GM12878 (cell line): ENCODE results near the gene GCC2. TPM values are rescaled to one million over a fixed set of nuclear protein-coding genes. Genes with fewer than 3 reads are reported as not detected.

ENCODE experiments used
- ATAC-seq: fragments of 200-7000 bp; cut with Tn5 transposase; 3 replicates; pipeline ENCODE4 v1.9.1; 2020; ENCODE audit warnings: mild to moderate bottlenecking, moderate library complexity
- BruUV-seq: library from RNA; stranded (reverse); fragments of 400-500 nt; replicated peaks from 2 replicates; lab custom pipeline; 2021; lab: Mats Ljungman, UMichigan
- CTCF ChIA-PET: fragments of 300-600 bp; sonication (Branson Sonifier 250); formaldehyde crosslinking; extraction: SDS; loops from one replicate; lab custom pipeline; 2021; ENCODE audit warnings: inconsistent platforms; lab: Yijun Ruan, JAX
- POLR2A ChIA-PET: fragments of 350-600 bp; formaldehyde crosslinking; extraction: SDS; loops from one replicate; lab custom pipeline; 2021; ENCODE audit warnings: inconsistent platforms; lab: Charles Lee
- RAD21 ChIA-PET: fragments of 300-600 bp; sonication (Branson Sonifier 250); formaldehyde crosslinking; loops from one replicate; lab custom pipeline; 2023; ENCODE audit warnings: antibody characterized with exemption; ENCODE audit not compliant: unreplicated experiment; lab: Charles Lee
- SMC1A ChIA-PET: fragments of 300-600 bp; sonication (Branson Sonifier 250); formaldehyde crosslinking; loops from one replicate; lab custom pipeline; 2023; ENCODE audit not compliant: unreplicated experiment, uncharacterized antibody; lab: Charles Lee
- DNase-seq: peaks from one replicate; pipeline ENCODE4 v3.0.0-alpha.2; 2011; ENCODE audit warnings: low read depth, low spot score
- FAIRE-seq: peaks from 3 replicates; lab custom pipeline; 2011; peaks lifted over from hg19 to GRCh38; lab: Jason Lieb, UNC
- H2AFZ ChIP-seq: 2 replicates; pipeline ENCODE4 v1.6.0; 2011; ENCODE audit warnings: low read depth, low read length, control low read depth; ENCODE audit not compliant: control insufficient read depth
- H3K27ac ChIP-seq: 2 replicates; pipeline ENCODE4 v1.5.1; 2011; ENCODE audit warnings: control low read depth; ENCODE audit not compliant: control insufficient read depth, insufficient read depth
- H3K27me3 ChIP-seq, 2 experiments: replicated peaks in 1 of 2; 2 replicates each; pipeline versions ENCODE4 v1.6.0 to v1.6.1; 2011; ENCODE audit warnings: low read length in 1 of 2; ENCODE audit not compliant: control insufficient read depth in 2 of 2, insufficient read depth in 2 of 2
- H3K36me3 ChIP-seq, 2 experiments: 2 replicates each; pipeline ENCODE4 v1.5.1; 2011; ENCODE audit warnings: low read length in 1 of 2; ENCODE audit not compliant: control insufficient read depth in 2 of 2, insufficient read depth in 2 of 2
- H3K4me1 ChIP-seq: 2 replicates; pipeline ENCODE4 v1.6.1; 2011; ENCODE audit warnings: mild to moderate bottlenecking, low read length, moderate library complexity, mixed read lengths; ENCODE audit not compliant: control insufficient read depth, insufficient read depth
- H3K4me2 ChIP-seq: 2 replicates; pipeline ENCODE4 v1.6.0; 2011; ENCODE audit warnings: control low read depth; ENCODE audit not compliant: control insufficient read depth, insufficient read depth
- H3K4me3 ChIP-seq: fragments of 200-600 bp; sonication (generic); 2 replicates; pipeline ENCODE4 v1.5.1; 2016
- H3K79me2 ChIP-seq: 2 replicates; pipeline ENCODE4 v1.6.0; 2011; ENCODE audit warnings: low read length; ENCODE audit not compliant: control insufficient read depth, insufficient read depth
- H3K9ac ChIP-seq: 2 replicates; pipeline ENCODE4 v1.8.0; 2011; ENCODE audit warnings: low read length, control low read depth, mixed read lengths; ENCODE audit not compliant: control insufficient read depth, insufficient read depth
- H3K9me3 ChIP-seq: replicated peaks from 3 replicates; pipeline ENCODE4 v1.5.1; 2011; ENCODE audit warnings: mild to moderate bottlenecking, low read length; ENCODE audit not compliant: control insufficient read depth, insufficient read depth
- H4K20me1 ChIP-seq: 2 replicates; pipeline ENCODE4 v1.6.0; 2011; ENCODE audit not compliant: control insufficient read depth, insufficient read depth
- CBX5 ChIP-seq: sonication (generic); IDR thresholded peaks from 2 replicates; pipeline ENCODE4 v1.6.1; 2016; ENCODE audit warnings: low read depth, moderate library complexity, mild to moderate bottlenecking, inconsistent platforms
- EED ChIP-seq: sonication (generic); IDR thresholded peaks from 2 replicates; pipeline ENCODE4 v1.6.1; 2016; ENCODE audit warnings: antibody characterized with exemption, low read depth
- EGR1 ChIP-seq, 2 experiments: IDR thresholded peaks; 1 replicate in 1 of 2; 2 replicates in 1 of 2; pipeline ENCODE4 v1.6.1; 2011 to 2012; ENCODE audit warnings: low read depth in 2 of 2, low read length in 2 of 2, borderline replicate concordance in 1 of 2, mild to moderate bottlenecking in 1 of 2, moderate library complexity in 1 of 2
- GABPA ChIP-seq: IDR thresholded peaks from 2 replicates; pipeline ENCODE4 v1.6.1; 2014; ENCODE audit warnings: antibody characterized with exemption, low read depth, mild to moderate bottlenecking, inconsistent platforms
- IRF4 ChIP-seq: IDR thresholded peaks from 2 replicates; pipeline ENCODE4 v1.6.1; 2011; ENCODE audit warnings: low read depth, low read length
- KLF5 ChIP-seq: fragments of 450-650 bp; IDR thresholded peaks from 2 replicates; pipeline ENCODE4 v1.6.1; 2014; ENCODE audit warnings: mild to moderate bottlenecking; ENCODE audit not compliant: partially characterized antibody
- MTA2 ChIP-seq: fragments of 450-650 bp; IDR thresholded peaks from 2 replicates; pipeline ENCODE4 v1.6.1; 2016; ENCODE audit warnings: low read depth, mild to moderate bottlenecking, moderate library complexity
- MXI1 ChIP-seq: fragments of 150-350 bp; IDR thresholded peaks from 2 replicates; pipeline ENCODE4 v1.6.1; 2011; ENCODE audit warnings: low read depth, mild to moderate bottlenecking, inconsistent platforms, low read length, improper control_type of control experiment
- MYB ChIP-seq: fragments of 150-350 bp; IDR thresholded peaks from 2 replicates; pipeline ENCODE4 v1.6.1; 2014; ENCODE audit warnings: mild to moderate bottlenecking, low read depth, low read length, borderline replicate concordance
- NRF1 ChIP-seq: conservative IDR thresholded peaks from 2 replicates; pipeline ENCODE4 v1.6.1; 2011; ENCODE audit warnings: mild to moderate bottlenecking, low read depth, low read length, improper control_type of control experiment
- PAX5 ChIP-seq: IDR thresholded peaks from 2 replicates; pipeline ENCODE4 v1.6.1; 2011; ENCODE audit warnings: low read depth, low read length, borderline replicate concordance
- PAX8 ChIP-seq: fragments of 450-650 bp; IDR thresholded peaks from 2 replicates; pipeline ENCODE4 v1.6.1; 2017; ENCODE audit warnings: mild to moderate bottlenecking, moderate library complexity
- RAD21 ChIP-seq: IDR thresholded peaks from 2 replicates; pipeline ENCODE4 v1.6.1; 2011; ENCODE audit warnings: mild to moderate bottlenecking, low read depth, low read length, moderate library complexity; ENCODE audit not compliant: insufficient read depth
- RB1 ChIP-seq: fragments of 450-650 bp; formaldehyde crosslinking; IDR thresholded peaks from 2 replicates; pipeline ENCODE4 v1.6.1; 2017; ENCODE audit warnings: mild to moderate bottlenecking, borderline replicate concordance
- SREBF2 ChIP-seq: IDR thresholded peaks from 2 replicates; pipeline ENCODE4 v1.6.1; 2012; ENCODE audit warnings: mild to moderate bottlenecking, low read length
- TAF1 ChIP-seq: IDR thresholded peaks from 2 replicates; pipeline ENCODE4 v1.6.1; 2011; ENCODE audit warnings: mild to moderate bottlenecking, low read depth, low read length, borderline replicate concordance
- TARDBP ChIP-seq: IDR thresholded peaks from 2 replicates; pipeline ENCODE4 v1.6.1; 2016; ENCODE audit warnings: borderline replicate concordance
- TCF12 ChIP-seq: IDR thresholded peaks from 2 replicates; pipeline ENCODE4 v1.6.1; 2011; ENCODE audit warnings: low read depth, mild to moderate bottlenecking, low read length
- YY1 ChIP-seq: IDR thresholded peaks from 2 replicates; pipeline ENCODE4 v1.6.1; 2011; ENCODE audit warnings: low read depth, mild to moderate bottlenecking, low read length
- WGBS: methylation state at CpG from one replicate; pipeline ENCODE4 v1.1.6; 2016; ENCODE audit warnings: low lambda C conversion rate; ENCODE audit not compliant: insufficient replicate concordance, insufficient coverage; ENCODE audit errors: missing lambda C conversion rate; 5-methylcytosine and 5-hydroxymethylcytosine counted together
- in situ Hi-C: fragments of 300-500 bp; cut with MboI; formaldehyde crosslinking; loops from 9 replicates; pipeline ENCODE4 v1.14.3; 2018; ENCODE audit warnings: mixed read lengths
- intact Hi-C: fragments of 100-400 bp; cut with micrococcal nuclease; formaldehyde crosslinking; loops from one replicate; pipeline ENCODE4 v1.14.2; 2022; ENCODE audit not compliant: unreplicated experiment
- polyA plus RNA-seq, 11 experiments: library from polyadenylated mRNA; depleted of rRNA in 4 of 11; unstranded in 6 of 11; stranded (reverse) in 5 of 11; fragments of >200 nt; fragmentation: Nextera tagmentation in 4 of 11; fragmentation: Illumina TruSeq in 1 of 11; extraction: Ambion mirVana in 4 of 11; extraction: Trizol in 1 of 11; gene quantifications; 1 replicate in 1 of 11; 2 replicates in 10 of 11; pipeline versions ENCODE4 v1.2.1 to v1.2.3, GENCODE V29; 2011 to 2016; ENCODE audit warnings: inconsistent platforms in 2 of 11, missing spikeins in 2 of 11, low read depth in 1 of 11
- total RNA-seq, 4 experiments: library from RNA; depleted of rRNA in 3 of 4; stranded (reverse); fragments of >200 nt in 3 of 4; fragmentation: Illumina TruSeq in 1 of 4; extraction: Trizol in 1 of 4; gene quantifications; 2 replicates each; pipeline versions ENCODE4 v1.2.1 to v1.2.3, GENCODE V29; 2013 to 2021
- TF ChIP-seq, protein P1 (sequence below): IDR thresholded peaks from 2 replicates; pipeline ENCODE4 v1.6.1; 2012; ENCODE audit warnings: low read depth, low read length, improper control_type of control experiment
- TF ChIP-seq, protein P2 (sequence below): fragments of 450-650 bp; IDR thresholded peaks from 2 replicates; pipeline ENCODE4 v1.6.1; 2016; ENCODE audit warnings: mild to moderate bottlenecking
- TF ChIP-seq, protein P3 (sequence below): fragments of 450-650 bp; formaldehyde crosslinking; IDR thresholded peaks from 2 replicates; pipeline ENCODE4 v1.4.0; 2020; ENCODE audit warnings: mild to moderate bottlenecking, moderate library complexity

Gene GCC2
- total and polyA plus RNA-seq, 10 of the 15 experiments (the other 5 are each of a cell fraction or from before 2014, with no cell fraction given), result 11.8 to 35.5 (median 25.4) TPM

DNA sequence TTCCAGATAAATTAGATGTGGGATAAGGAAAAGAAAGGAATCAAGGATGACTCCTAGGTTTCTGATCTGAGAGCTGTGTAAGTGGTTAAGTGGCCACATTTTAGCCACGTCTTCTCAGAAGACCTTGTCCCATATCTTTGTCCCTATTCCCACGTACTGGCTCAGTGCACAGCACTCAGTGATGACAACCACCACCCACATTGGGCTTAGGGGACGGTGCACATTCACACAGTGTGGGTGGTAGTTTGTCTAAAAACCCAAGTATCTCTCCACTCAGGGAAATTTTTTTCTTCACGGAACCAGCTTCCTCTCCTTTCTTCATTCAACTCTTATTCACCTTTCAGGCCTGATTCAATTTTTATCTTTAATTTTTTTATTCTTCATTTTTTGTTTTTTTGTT is 30.6 kb upstream of the GCC2 start (continued):
- TF ChIP-seq, protein P1, sequence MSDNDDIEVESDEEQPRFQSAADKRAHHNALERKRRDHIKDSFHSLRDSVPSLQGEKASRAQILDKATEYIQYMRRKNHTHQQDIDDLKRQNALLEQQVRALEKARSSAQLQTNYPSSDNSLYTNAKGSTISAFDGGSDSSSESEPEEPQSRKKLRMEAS, result no peak
- TF ChIP-seq MYB, result no peak
- TF ChIP-seq RAD21, result no peak
- TF ChIP-seq, protein P2, sequence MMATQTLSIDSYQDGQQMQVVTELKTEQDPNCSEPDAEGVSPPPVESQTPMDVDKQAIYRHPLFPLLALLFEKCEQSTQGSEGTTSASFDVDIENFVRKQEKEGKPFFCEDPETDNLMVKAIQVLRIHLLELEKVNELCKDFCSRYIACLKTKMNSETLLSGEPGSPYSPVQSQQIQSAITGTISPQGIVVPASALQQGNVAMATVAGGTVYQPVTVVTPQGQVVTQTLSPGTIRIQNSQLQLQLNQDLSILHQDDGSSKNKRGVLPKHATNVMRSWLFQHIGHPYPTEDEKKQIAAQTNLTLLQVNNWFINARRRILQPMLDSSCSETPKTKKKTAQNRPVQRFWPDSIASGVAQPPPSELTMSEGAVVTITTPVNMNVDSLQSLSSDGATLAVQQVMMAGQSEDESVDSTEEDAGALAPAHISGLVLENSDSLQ, result no peak
- TF ChIP-seq TCF12, result no peak
- no peak for TF ChIP-seq EGR1 (IDR thresholded peaks at IDR 0.05; ENCODE audit: borderline replicate concordance in 1 of 2, low read depth in 2 of 2, low read length in 2 of 2)
- TF ChIP-seq SREBF2, result no peak
- TF ChIP-seq EED, result no peak
- TF ChIP-seq YY1, result no peak
- TF ChIP-seq PAX8, result no peak
- TF ChIP-seq RB1, result no peak
- TF ChIP-seq PAX5, result no peak
- TF ChIP-seq IRF4, result no peak

DNA sequence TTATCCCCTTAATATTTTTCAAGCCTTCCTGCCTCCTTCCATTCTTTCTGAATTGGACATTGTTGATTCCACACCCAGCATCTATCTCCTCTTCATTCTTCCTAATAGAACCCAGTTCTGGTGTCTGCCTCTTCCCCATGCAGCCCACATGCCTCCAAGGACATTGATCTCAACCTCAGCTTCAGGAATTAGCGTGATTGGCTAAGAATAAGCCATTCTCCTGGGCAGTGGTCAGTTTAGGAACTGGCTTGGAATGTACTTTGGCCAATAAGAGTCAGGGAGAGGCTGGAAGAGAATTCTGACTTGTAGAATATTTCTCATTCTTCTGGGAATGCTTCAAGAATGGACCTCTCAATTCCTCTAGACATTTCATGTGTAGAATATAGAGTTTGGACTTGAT is 25.9 kb upstream of the GCC2 start:
- no peaks in the 10 kb centered on the region for H3K79me2 ChIP-seq
- H3K4me1 ChIP-seq, result no peaks in the 10 kb centered on the region
- no peak overlapping the region for H2AFZ ChIP-seq
- H3K36me3 ChIP-seq, result no peaks in the 10 kb centered on the region
- ChIA-PET RAD21 (no interaction called here), CTCF (no interaction called here), SMC1A (interaction anchor here (1.0 kb wide), 1 partner anchor 16 kb away, joined by 4 read pairs; no protein-coding TSS in a partner anchor), POLR2A (no interaction called here)
- H3K27me3 ChIP-seq, result no peaks in the 10 kb centered on the region
- DNase-seq (no peak), FAIRE-seq (no peak), ATAC-seq (no peak)
- 0% methylated on average over 1 of the region's 1 CpG for WGBS
- in situ Hi-C loops, result no loop called here
- no peak overlapping the region for H3K27ac ChIP-seq
- no peaks in the 10 kb centered on the region for H3K9me3 ChIP-seq
- no peak overlapping the region for H3K4me2 ChIP-seq
- BruUV-seq, result no TSS peak
- H3K9ac ChIP-seq, result no peak overlapping the region
- no peaks in the 10 kb centered on the region for H4K20me1 ChIP-seq
- intact Hi-C loops, result no loop called here
- H3K4me3 ChIP-seq, result no peak overlapping the region
- TF ChIP-seq, protein P3, sequence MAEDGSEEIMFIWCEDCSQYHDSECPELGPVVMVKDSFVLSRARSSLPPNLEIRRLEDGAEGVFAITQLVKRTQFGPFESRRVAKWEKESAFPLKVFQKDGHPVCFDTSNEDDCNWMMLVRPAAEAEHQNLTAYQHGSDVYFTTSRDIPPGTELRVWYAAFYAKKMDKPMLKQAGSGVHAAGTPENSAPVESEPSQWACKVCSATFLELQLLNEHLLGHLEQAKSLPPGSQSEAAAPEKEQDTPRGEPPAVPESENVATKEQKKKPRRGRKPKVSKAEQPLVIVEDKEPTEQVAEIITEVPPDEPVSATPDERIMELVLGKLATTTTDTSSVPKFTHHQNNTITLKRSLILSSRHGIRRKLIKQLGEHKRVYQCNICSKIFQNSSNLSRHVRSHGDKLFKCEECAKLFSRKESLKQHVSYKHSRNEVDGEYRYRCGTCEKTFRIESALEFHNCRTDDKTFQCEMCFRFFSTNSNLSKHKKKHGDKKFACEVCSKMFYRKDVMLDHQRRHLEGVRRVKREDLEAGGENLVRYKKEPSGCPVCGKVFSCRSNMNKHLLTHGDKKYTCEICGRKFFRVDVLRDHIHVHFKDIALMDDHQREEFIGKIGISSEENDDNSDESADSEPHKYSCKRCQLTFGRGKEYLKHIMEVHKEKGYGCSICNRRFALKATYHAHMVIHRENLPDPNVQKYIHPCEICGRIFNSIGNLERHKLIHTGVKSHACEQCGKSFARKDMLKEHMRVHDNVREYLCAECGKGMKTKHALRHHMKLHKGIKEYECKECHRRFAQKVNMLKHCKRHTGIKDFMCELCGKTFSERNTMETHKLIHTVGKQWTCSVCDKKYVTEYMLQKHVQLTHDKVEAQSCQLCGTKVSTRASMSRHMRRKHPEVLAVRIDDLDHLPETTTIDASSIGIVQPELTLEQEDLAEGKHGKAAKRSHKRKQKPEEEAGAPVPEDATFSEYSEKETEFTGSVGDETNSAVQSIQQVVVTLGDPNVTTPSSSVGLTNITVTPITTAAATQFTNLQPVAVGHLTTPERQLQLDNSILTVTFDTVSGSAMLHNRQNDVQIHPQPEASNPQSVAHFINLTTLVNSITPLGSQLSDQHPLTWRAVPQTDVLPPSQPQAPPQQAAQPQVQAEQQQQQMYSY (CRISPR knock-in tag), result no peak
- TF ChIP-seq MXI1, result no peak
- TF ChIP-seq, protein P1, result no peak
- no peak for TF ChIP-seq GABPA
- no peak for TF ChIP-seq TARDBP
- no peak for TF ChIP-seq YY1
- TF ChIP-seq CBX5, result no peak
- TF ChIP-seq MTA2, result no peak
- no peak for TF ChIP-seq KLF5
- no peak for TF ChIP-seq TAF1
- TF ChIP-seq NRF1, result no peak
